Right kidney (tissue), 1 donor: ENCODE measurements around the gene NDUFA11.

ENCODE experiments used
- DNase-seq: peaks from one replicate; pipeline ENCODE4 v3.0.0-alpha.2; 2016

NDUFA11 gene

DNA sequence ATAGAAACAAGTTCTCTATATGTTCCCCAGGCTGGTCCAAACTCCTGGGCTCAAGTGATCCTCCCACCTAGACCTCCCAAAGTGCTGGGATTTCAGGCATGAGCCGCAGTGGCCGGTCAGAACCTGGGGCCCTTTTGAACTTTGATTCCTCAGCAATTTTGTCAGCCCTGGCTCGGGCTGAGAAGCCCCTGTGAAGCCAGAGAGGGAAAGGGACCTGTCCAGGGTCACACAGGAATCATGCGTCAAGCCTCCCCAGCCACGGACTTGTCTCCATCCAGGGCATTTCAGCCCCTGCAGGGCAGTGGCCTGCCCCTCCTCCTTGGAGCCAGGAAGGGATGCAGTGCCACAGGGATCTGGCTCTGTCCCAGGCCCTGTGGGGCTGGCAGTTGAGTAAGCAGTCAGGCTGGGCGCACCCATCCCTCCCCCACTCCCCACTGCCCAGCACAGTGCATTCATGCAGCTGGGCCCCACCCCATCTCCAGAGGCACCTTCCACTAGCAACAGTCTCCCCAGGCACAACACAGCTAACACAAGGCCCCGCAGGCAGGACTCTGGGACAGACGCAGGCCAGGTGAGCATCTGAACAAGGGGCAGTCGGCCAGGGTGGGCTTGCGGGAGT lies 10.3 kb upstream of the NDUFA11 start, which contains the start of gene CAPS:
TSS of gene CAPS (plus strand) at position 516 of the 619 bp plus-strand sequence. CDS start 153 bp downstream, outside the sequence.
- no peak for DNase-seq

DNA sequence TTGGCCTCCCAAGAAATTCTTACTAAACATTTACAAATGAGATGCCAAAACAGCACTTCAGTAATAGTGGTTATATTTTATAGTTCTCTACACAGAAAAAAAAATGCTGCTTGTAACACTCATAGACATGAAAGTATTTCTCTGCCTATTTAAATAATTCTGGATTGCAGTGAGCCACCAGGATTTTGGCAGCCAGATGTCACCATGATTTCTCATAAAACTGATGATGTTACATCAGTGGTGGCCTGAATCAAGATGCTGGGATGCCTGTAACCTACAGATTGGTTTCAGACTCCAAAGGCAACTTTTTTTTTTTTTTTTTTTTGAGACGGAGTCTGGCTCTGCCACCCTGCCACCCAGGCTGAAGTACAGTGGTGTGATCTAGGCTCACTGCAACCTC lies 7.8 kb upstream of the NDUFA11 start:
- no peak for DNase-seq

DNA sequence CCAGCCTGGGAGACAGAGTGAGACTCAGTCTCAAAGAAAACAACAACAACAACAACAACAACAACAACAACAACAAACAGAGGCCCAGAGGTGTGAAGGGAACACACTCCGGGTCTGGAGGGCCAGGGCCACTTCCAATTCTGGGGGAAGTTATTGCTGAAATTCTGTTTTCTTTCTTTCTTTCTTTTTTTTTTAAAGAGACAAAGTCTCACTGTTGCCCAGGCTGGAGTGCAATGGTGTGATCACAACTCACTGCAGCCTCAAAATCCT lies 7.0 kb upstream of the NDUFA11 start:
- DNase-seq: no peak

DNA sequence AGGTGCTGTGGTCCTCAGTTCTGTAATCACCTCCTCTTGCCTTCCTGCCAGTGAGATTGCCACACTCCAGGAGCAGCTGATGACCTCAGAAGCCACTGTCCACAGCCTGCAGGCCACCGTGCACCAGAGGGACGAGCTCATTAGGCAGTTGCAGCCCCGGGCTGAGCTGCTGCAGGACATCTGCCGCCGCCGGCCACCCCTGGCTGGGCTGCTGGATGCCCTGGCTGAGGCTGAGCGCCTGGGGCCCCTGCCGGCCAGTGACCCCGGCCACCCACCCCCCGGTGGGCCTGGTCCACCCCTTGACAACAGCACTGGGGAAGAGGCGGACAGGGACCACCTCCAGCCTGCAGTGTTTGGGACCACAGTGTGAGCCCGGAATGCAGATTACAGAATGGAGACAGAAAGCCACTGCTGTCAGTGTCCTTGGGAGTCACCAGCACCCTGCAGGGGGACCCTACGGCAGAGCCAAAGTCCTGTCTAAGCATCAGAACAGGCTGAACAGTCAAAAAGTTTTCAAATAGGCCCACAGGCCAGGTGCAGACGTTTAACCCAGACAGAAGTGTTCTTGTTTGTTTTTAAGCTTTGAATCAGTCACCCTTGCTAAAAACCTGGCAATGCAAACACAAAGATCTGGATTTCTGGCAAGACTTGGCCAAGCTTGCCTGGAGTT lies 5.3 kb upstream of the NDUFA11 start:
- DNase-seq: no peak

DNA sequence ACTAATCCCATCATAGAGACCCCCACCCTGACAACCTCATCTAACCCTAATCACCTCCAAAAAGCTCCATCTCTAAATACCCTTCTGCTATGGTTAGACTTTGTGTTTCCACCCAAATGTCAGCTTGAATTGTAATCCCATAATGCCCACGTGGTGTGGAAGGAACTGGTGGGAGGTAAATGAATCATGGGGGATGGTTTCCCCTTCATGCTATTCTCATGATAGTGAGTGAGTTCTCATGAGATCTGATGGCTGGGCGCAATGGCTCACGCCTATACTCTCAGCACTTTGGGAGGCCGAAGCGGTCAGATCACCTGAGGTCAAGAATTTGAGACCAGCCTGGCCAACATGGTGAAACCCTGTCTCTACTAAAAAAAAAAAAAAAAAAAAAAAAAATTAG lies 3.7 kb upstream of the NDUFA11 start:
- no peak for DNase-seq

DNA sequence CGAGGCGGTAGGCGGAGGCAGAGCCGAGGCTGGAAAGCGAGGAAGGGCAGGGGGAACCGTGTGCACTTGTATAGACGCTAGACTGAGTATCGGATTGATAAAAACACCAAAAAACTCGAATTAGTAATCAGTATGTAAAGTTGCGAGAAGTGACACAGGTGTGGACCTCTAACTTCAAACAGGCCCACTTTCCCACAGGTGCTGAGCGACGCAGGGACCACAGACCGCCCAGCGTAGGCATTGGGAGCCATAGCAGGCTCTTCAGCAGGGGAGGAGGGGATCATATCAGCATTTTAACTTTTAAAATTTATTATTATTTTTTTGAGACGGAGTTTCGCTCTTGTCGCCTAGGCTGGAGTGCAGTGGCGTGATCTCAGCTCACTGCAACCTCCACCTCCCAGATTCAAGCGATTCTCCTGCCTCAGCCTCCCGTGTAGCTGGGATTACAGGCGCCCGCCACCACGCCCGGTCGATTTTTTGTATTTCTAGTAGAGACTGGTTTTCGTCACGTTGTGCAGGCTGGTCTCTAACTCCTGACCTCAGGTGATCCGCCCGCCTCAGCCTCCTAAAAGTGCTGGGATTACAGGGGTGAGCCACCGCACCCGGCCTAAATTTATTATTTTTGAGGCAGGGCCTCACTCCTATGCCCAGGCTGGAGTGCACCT lies 1.7 kb upstream of the NDUFA11 start:
- DNase-seq: no peak

DNA sequence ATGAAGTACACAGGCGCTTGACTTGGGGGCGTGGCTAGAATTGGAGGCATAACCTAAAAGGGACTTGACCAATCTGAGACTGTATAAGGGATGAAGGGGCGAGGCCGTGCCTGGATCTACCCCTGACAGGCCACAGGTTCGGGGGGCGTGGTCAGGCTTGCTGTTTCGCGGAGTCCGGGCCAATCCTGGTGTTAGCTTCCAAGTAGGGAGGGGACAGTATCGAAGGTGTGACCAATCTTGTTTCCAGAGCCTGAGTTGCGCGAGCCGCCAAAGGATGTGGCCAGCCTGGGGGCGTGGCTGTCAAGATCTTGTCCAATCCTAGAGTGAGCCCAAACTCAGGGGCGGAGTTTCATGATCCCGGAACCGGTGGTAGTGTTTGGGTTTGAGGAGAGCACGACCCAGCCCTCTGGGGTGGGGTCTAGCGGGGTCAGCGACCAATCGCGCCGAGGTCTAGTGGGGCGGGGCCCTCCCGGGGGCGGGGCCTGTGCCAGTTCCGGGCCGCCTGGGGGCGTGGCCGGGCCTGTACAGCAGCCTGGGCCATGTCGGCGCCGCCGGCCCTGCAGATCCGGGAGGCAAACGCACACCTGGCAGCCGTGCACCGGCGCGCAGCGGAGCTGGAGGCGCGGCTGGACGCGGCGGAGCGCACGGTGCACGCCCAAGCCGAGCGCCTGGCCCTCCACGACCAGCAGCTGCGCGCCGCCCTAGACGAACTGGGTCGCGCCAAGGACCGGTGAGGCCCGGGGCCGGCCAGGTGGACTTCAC lies 943 bp upstream of the NDUFA11 start, which contains the start of gene VMAC:
TSS of gene VMAC (plus strand) at position 521 of the 762 bp plus-strand sequence. CDS start at position 540, 19 bp downstream.
- DNase-seq: peak; percentile 90

DNA sequence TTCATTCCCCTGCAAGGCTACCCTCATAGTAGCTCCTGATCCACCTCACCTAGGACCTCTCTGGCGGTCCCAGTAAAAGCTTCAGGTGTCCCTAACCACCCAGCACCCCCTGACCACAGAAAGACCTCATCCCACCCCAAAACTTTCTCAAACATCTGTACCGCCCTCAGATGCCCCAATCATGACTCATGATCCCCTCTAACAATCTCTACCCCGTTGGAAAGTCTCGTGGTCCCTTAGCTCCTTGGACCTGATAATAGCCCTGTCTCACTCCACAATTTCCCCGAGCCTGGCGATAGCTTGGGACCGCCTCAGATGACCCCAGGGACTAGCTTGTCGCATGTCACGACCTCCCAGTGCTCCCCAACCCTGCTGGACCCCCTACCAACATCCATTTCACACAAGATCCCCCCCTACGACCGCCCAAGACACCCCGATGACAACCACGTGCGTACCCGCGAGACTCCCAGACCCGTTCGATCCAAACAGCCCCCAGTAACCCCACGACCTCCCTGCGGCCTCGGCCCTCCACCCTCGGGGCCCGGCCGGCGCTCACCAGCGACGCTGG lies 450 bp downstream of the NDUFA11 start:
- DNase-seq: no peak

DNA sequence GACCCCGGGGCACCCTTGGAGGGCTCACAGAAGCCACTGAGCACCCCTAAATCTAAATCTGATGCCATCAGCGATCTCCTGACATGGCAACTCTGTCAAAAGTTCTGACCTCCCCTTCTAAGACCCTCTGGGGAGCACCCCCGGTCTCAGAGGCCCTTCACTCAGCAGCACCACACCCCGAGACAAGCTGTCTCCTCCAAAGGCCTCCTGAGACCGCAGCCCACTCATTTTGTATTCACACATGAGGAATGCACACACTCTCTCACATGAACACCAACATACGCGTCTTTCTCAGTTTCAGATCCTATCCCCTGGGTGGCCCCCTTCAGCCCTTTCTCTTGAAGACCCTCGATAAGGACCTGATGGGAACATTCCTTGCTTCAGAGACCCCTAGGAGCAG lies 2.6 kb downstream of the NDUFA11 start:
- DNase-seq: no peak

DNA sequence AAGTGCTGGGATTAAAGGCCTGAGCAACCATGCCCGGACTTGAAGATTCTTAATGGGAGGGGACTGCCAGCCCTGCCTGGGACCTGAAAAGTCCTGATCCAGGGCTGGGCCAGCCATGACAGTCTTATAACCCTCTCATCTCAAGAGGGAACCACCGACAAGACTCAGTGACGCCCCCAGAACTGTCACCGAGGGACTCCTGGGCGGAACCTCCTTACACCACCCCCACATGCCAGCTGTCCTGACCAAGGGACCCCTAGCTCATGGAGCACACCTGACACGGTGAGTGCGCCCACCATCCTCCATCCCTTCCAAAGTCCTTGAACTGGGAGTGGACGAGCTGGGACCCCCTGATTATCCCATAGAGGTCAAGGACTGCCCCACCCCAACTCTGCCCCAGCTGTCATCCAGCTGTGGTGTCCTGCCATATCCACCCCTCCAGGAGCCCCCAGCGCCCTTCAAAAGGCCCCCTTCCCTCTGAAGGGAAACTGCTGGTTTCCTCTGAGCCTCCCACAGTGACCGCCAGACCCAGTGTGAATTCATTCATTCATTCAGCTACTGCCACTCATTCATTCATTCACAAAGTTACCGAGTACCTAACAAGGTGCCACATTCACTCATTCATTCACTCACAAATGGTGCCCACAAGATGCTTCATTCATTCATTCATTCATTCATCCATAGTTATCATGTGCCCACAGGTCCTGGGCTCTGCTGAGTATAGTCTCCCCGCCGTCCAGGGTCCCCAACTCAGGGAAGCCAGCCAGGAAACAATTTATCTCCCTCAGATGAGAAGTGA lies 3.7 kb downstream of the NDUFA11 start:
- DNase-seq: no peak

DNA sequence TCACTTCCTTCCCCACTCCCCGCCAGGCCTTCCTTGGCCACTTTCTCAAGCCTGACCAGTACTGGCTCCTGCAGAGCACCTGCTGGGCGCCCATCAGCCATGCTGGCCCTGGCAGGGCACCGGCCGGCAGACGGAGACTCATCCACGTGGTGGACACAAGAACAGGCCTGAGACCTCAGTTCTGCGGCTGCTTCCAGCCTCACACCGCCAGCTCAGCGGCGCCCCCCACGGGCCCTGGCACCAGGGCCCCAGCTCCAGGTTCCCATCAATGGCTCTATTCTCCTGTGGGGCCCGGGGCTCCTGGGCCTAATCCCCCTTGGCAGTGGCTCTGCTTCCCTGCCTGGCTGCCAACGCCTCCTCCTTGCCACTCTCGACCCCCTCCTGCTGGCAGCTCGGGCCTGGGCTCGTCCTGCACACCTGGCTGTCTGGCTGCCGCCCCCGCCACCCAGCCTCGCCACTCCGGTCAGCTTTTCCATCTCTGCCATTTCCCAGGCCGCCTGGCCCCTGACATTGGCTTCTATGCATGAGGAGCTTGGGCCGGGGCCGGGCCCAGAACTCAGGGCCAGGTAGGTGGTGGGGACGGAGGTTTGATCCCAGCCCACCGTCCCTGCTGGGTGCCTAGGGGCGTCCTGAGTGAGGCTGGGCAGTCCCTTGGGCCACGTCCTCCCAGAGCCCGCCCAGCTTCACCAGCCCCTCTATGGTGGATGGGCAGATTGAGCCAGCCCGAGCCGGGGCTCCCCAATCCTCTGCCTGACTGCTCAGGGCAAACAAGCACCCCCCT lies 6.2 kb downstream of the NDUFA11 start:
- no peak for DNase-seq

DNA sequence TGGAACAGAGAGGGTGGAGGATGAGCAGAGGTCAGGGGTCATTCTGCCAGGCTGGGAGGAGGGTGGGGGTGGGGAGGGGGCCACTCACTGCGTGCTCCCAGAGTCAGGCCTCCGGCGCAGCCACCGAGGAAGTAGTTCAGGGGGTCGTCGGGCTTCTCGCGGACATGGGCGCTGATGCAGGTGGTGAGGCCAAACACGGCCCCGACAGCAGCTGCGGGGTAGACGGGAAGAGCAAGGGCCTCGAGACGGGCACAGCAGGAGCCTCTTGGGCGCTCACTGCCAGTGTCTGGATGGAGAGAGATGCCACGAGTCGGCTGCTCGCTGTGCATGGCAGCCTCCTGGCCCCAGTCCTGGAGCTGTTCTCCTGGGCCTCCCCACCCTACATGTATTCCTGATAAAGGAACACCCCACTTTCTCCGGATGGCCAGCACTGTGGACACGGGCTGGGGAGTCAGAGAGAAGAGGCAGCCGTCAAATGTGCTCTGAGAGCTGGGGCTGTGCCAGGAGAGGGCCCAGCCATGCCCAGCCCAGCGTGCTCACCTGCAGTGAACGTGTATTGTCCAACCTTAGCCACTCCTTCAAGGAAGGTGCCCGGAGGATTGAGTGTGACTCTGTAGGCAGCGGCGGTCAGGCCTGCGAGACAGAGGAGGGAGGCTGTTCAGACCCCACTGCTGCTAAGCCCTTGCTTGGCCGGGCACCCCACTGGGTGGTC lies 7.1 kb downstream of the NDUFA11 start:
- no peak for DNase-seq

DNA sequence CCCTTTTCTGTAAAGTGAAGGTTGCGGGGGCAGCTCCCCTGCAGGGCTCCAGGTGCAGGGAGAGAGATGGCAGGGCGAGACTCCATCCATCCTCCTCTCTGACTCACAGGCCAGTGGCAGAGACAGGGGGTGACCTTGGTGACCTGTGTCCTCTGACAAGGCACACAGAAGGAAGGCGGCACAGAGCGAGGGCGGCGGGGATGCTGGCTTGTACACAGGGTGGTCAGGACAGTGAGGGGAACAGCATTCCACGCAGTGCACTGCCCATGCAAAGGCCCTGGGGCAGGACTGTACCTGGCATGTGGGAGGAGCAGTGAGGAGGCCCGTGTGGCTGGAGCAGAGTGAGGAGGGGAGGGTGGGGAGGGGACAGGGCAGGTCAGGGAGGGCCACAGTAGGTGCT lies 7.7 kb downstream of the NDUFA11 start:
- no peak for DNase-seq

DNA sequence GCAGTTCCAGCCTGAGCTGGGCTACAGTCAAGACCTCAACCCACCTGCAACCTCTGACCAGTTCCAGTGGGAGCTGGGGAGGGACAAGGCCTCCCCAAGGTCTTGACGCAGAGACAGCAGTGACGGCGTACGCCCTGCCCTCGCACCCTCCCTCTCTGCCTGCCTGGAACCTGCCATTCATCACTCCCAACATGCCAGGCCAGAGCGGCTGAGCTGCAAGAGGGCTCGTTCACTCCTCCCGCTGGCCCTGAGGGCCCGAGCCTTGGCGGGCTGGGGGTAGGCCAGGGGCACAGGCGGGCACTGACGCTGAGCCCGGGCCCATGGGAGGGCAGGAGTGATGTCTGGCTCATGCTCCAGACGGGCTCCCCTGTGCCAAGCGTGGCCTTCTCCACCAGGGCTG lies 8.2 kb downstream of the NDUFA11 start:
- DNase-seq: no peak

DNA sequence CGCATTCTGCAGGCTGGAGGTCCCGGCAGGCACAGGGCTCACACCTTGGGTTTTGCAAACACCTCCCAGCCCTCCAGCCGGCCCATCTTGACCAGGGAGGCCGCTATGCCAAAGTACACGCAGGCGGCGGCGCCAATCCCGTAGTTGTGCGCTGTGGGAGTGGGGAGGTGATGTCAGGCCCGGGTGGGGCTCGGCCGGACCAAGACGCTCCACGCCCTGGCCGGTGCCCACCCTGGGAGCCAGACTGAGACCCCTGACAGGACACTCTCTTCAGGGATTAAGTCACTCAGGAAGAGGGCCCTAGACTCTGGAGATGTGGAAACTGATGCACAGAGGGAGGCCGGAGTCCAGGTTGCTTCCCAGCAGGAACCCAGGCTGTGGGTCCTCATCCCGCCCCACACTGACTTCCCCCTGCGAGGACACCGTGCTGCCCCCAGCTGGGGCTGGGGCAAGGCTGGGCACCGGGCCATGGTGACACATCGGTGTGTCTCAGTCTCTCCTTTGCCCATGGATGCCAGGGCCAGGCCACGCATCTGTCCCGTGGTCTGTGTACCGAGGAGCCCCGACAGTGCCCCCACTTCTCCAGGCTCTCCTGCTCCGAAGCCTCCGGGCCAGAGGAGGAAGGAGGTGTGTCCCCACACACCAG lies 8.8 kb downstream of the NDUFA11 start:
- DNase-seq: no peak

DNA sequence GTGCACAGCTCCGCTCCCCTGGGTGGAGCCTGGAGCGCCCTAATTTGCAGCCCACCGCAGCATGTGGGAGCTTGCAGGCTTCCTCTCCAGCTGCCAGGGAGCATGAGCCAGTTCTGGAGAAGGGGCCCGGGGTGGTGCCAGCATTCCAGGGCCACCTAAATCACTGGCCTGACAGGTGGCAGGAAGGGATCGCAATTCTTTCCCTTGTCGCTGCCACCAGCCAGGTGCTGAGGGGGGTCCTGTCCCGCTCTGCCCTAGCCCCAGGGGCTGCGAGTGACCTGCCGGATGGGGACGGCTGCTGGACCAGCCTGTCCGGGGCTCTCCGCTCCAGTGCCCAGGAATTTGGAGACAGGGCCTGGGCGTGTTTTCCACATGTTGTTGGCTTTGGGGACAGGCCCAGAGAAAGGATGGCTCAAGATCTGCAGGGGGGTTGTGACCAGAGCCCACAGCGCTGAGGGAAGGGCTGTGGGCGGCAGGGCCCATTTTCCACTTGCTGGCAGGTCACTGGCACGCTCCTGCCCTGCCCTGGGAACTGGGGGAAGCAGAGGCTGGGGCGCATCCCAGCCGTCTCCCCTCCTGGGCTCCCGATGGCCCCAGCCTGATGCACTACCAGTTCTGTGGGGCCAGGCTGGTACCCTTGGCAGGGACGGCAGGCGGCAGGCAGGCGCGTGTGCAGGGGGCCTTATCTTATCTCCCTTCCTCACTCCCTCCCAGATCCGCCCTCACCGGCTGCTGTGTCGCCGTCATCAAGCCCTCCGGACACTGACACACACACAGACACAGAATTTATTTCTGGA lies 9.5 kb downstream of the NDUFA11 start:
- DNase-seq: peak; percentile 61

DNA sequence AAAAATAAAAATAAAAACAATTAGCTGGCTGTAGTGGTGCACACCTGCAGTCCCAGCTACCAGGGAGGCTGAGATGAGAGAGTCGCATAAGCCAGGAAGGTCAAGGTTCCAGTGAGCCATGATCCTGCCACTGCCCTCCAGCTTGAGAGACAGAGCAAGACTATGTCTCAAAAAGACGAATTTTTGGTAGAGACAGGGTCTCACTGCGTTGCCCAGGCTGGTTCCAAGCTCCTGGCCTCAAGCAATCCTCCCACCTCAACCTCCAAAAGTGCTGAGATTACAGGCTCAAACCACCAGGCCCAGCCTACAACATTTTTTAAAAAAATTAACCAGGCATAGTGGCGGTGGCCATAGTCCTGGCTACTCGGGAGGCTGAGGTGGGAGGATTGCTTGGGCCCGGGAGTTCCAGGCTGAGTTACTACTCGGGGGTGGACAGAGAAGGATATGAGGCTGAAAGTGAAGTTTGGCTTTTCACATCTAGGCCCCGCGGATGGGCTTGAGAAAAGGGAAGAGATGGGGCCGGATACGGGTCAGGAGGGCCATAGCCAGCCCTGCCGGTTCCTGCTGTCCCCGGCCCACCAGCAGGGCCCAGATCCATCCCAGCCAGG lies 10.2 kb downstream of the NDUFA11 start:
- no peak for DNase-seq

DNA sequence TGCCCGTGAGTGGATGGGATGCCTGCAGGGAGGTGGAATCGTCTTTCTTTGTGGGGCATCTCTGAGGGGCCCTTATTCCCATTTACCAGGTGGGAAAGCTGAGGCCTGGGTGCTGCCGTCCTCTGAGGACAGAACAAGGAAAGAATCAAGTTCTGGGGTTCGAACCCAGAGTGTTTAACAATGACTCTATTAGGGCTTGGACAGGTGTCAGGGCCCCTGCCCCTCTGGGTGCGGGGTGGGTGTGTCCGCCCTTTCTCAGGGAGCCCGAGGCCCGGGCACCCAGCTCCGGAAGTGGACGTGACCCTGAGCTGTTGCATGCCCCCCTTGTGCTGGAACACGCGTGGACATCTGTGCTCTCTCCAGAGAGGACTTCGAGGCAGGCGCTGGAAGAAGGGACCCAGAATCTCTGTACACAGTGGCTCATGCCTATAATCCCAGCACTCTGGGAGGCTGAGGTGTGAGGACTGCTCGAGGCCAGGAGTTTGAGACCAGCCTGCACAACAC lies 10.8 kb downstream of the NDUFA11 start:
- no peak for DNase-seq
